NCI-H526 (cell line): Measurements from ENCODE around the gene DPP7.

ENCODE experiments used
- DNase-seq, 2 experiments: peaks; one replicate each; lab custom pipeline; 2025; lab: John Stamatoyannopoulos, UW

DPP7 gene

DNA sequence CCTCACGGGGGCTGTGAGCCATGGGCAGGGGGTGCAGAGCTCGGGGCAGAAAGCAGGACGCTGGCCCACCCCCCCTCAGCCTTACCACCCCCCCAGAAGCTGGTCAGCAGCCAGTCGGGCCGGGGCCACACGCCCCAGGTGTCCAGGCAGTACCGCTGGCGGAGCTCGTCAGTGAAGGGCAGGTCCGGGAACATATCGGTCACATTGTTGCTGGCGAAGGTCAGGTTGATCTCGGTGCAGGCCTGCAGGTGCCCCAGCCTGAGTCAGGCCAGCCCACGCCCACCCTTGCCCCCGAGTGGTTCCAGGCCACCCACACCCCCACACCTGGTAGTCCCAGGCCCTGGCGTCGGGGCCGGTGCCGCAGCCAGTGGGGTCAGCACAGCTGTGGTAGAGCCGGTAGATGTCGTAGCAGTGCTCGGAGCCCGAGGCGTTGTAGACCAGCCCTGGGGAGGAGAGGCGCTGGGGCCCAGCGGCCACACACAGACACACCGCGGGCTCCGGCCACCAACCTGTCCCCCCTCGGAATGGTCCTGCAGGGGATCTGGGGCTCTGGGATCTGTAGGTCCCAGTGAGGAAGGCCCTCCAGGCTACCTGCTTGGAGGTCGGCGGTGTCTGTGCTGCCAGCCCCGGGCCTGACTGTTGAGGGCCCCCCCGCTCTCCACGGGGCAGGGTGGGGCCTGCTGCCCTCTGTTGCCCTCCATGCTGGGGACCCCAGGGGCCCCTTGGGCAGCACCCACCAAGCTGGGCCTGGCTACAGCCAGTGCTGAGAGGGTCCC, 2.6 kb downstream of the DPP7 start:
- no peak for DNase-seq

DNA sequence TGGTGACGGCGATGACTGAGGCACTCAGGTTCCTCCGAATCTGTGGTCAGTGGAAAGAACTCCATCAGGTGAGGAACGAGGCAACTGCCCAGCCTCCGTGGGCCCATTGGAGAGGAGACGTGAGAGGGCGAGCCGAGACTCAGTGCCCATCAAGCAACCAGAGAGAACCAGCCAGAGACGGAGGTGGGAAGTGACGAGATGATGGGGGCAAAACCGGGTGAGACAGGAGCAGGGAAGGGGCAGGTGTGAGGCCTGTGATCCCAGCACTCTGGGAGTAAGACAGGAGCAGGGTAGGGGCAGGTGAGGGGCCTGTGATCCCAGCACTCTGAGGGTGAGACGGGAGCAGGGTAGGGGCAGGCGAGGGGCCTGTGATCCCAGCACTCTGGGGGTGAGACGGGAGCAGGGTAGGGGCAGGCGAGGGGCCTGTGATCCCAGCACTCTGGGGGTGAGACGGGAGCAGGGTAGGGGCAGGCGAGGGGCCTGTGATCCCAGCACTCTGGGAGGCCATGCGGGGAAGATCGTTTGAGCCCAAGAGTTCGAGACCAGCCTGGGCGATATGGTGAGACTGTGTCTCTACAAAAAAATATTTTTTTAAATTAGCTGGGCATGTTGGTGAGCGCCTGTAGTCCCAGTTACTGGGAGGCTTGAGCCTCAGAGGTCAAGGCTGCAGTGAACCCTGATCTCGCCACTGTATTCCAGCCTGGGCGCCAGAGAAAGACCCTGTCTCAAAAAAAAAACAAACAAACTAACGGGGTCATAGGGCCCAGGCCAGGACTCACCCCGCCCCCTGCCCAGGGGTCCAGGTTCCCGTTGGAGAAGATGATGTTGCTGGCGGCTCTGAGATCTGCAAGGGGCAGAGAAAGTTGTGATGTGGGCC, 3.4 kb downstream of the DPP7 start:
- DNase-seq: no peak

DNA sequence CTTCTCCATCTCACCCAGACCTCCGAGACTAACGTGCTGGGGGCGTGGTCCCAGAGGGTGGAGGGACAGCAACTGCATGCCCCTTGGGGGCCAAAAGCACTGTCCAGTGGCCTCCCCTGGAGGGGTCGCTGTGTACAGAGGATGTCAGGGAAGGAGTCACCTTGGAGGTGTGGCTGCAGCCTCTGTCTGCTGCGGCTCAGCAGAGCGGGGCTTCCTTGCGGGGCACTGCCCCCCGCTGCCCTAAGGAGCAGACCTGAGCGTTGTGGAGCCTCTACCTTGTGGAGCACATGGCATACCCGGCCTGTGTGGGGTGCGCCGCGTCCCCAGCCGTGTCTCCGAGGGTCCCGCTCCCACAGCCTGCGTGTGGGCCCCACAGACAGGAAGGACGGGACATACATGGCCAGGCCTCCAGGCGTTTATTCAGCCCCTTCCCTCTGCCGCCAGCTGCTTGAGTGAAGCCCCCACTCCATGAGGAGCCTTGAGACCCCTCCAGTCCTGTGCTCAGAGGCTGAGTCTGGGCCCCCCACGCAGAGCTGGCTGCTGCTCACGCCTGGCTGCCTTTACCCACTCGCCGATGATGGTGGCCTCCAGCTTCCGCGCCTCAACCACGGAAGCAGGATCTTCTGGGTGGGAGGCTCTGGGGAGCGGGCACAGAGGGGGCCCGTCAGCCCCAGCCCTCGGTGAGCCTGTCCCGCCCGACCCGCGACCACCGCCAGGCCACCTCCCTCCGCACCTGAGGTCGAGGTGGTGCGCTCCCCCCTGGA, 4.2 kb downstream of the DPP7 start:
- no peak for DNase-seq

DNA sequence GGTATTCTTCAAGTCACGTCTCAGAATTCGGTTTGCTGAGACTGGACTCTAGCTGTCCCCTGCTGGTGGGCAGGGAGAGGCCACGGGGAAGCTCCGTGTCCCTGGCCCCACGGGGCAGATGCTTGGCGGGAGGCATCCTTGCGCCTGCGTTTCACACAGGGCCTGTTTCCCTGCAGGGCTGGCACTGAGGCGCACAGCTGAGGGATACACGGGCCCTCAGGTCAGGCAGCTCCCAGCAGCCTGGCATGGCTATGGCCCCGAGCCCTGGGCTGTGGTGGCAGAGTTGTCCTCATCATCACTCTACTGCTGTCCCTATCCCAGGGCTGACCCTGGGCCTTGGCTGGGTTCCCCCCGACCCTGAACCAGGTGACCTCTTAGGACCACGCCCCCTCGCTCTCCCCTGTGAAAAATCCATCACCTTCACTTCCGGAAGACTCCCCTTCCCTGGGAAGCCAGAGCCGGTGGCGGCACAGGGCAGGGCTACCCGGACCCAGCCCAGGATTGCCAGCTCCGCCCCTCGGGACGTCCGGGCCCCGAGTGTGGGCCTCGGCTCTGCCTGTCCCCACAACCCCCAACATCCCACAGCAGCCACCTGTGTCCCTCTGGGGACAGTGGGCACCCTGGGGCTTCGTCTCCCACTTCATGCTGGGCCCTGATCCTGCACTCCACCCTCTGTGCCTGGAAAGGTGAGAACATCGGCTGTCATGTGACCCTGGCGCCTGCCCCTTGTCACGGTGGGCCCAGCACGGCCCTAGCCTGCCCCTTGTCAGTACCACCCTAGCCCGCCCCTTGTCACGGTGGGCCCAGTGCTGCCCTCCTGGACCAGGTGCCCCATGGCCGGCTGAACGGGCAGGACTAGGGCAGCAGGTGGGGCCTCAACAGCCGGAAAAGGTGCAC, 5.0 kb downstream of the DPP7 start:
- DNase-seq: no peak

DNA sequence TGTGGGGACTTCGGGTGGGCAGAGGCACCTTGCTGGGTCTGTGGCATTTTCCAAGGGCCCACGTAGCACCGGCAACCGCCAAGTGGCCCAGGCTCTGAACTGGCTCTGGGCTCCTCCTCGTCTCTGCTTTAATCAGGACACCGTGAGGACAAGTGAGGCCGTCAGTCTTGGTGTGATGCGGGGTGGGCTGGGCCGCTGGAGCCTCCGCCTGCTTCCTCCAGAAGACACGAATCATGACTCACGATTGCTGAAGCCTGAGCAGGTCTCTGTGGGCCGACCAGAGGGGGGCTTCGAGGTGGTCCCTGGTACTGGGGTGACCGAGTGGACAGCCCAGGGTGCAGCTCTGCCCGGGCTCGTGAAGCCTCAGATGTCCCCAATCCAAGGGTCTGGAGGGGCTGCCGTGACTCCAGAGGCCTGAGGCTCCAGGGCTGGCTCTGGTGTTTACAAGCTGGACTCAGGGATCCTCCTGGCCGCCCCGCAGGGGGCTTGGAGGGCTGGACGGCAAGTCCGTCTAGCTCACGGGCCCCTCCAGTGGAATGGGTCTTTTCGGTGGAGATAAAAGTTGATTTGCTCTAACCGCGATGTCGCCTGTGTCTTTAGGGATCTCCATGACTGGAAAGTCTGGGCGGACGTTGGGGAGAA, 5.8 kb downstream of the DPP7 start:
- DNase-seq: no peak

DNA sequence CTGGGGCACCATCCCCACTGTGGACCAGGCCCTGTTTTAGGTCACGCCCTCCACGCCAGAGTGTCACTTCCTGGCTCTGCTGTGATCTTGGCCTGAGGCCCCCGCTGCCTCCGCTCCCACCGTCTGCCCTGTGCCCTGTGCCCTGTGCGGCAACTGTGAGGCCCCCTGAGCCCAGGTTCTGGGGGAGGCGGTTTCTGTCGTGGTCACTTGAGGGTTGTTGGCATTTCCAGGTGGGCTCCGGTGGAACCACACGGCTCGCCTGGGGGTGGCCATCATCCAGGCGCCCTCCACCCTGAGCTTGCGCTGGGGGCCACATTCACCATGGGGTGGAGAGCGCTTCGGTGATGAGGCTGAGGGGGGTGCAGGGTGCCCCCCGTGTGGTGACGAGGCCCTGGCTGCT, 6.6 kb downstream of the DPP7 start:
- DNase-seq: no peak

DNA sequence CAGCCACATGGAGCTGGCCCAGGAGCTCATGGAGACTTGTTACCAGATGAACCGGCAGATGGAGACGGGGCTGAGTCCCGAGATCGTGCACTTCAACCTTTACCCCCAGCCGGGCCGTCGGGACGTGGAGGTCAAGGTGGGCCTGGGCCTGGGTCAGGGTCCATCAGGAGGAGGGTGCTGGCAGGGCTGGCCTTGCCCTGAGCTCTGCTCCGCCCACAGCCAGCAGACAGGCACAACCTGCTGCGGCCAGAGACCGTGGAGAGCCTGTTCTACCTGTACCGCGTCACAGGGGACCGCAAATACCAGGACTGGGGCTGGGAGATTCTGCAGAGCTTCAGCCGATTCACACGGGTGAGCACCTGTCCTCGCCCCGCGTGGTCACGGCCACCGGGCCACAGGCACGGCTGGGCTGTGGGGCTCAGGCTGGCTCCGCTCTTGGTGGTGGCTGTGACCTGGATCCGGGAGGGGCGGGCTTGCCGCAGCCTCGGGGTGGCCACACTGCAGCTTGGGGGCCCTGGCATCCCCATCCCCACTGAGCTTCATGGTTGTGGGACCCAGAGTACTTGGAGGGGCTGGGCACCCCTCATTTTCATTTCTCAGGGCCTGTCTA, 7.1 kb downstream of the DPP7 start:
- DNase-seq: no peak

DNA sequence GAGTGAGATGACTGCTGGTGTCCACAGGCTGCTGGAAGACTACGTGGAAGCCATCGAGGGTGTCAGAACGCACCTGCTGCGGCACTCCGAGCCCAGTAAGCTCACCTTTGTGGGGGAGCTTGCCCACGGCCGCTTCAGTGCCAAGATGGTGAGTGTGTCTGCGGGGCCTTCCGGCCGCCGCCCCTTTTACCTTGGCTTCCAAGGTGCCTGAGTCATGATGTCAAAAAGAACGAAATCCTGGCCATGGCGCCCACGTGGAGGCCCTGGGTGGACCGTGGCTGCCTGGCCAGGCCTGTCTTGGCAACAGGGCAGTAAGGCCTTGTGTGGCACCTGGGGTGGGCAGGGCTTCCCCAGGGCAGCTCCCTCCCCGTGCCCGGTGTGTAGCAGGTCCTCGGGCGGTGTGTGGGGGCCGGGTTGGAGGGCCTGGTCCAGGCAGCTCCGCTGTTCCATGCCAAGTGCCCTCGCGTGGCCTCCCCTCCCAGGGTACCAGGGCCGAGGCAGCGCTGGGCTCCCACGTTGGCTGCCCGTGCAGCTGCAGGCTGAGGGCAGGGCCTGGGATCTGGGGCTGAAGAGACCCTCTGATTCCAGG, 7.8 kb downstream of the DPP7 start:
- DNase-seq: no peak

DNA sequence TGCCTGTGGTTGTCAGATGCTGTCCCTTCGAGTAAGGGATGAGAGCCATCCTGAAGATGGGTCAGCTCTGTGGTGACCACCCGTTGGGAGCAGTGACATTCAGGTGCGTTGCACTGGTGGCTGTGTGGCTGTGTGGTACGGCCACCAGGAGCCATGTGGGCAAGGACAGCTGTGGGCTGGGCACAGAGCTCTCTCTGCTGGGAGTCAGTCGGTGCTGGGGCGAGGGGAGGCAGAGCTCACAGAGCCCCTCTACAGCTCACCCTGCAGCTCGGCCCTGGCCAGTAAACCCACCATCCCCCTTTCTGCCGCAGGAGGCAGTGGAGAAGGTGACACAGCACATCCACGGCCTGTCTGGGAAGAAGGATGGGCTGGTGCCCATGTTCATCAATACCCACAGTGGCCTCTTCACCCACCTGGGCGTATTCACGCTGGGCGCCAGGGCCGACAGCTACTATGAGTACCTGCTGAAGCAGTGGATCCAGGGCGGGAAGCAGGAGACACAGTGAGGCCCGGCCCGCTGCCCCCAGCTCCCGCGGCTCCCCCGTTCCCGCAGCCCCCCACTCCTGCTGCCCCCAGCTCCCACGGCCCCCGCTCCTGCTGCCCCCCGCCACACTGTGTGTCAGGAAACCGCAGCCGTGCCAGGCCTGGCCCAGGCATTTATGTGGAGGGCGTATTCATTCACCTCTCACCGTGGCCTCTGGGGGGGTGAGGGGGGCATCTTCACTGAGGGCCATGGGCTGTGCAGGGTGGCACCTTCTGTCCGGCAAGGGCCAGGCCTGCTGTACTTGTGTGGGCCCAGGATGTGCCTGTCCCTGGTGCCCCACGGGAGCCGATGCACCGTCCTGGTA, 8.5 kb downstream of the DPP7 start:
- DNase-seq: no peak

DNA sequence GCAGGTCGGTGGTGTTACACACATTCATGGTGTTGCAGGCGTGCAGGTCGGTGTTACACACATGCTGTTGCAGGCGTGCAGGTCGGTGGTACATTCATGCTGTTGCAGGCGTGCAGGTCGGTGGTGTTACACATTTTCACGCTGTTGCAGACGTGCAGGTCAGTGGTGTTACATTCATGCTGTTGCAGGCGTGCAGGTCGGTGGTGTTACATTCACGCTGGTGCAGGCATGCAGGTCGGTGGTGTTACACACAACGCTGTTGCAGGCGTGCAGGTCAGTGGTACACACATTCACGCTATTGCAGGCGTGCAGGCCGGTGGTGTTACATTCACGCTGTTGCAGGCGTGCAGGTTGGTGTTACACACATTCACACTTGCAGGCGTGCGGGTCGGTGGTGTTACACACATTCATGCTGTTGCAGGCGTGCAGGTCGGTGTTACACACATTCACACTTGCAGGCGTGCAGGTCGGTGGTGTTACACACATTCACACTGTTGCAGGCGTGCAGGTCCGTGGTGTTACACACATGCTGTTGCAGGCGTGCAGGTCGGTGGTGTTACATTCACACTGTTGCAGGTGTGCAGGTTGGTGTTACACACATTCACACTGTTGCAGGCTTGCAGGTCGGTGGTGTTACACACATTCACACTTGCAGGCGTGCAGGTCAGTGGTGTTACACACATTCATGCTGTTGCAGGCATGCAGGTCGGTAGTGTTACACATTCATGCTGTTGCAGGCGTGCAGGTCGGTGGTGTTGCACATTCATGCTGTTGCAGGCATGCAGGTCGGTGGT, 11.1 kb downstream of the DPP7 start:
- no peak for DNase-seq

DNA sequence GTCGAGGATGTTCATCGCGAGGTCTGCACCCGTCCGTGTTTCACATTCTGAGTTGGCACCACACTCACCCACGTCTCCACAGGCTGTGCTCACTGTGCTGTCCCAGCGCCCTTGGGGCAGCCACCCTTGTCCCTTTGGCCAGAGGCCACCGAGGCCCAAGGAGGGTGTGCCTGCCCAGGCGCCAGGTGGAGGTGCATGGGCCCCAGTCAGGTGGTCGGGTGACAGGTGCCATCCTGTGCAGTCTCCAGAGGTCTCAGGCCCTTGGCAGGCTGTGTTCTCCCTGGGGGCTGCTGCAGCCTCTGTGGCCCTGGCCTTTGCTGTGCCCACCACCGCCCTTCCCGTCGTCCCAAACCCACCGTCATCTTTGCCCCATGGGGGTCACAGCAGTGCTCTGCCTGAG, 15.3 kb downstream of the DPP7 start:
- DNase-seq: no peak

DNA sequence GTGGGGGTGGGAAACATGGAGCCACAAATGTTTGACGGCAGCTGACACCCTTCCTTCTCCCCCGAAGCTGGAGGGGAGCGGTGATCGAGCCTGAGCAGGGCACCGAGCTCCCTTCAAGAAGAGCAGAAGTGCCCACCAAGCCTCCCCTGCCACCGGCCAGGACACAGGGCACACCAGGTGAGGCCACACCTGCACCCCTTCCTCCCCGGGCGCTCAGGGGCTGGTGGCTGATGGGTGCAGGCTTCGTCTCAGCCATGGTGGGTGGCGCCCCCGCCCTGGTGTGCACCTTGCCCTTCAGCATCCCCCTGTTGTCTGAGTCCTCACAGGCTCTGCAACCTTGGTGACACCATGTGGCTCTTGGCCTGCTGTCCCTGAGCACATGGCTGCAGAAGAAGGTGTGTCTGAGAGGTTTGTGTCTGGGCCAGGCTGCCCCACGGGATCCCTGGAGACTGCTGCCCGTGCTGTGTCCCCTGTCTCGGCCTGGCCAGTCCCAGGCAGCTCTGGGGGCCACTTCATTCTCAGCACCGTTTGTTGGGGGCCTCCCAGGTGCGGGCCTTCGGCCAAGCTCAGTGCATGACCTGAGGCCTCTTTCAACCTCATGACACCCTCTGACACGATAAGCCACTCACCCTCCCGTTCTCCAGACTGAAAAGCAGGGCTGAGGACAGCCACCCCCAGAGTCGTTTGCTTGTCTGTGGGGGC, 16.6 kb downstream of the DPP7 start:
- no peak for DNase-seq

DNA sequence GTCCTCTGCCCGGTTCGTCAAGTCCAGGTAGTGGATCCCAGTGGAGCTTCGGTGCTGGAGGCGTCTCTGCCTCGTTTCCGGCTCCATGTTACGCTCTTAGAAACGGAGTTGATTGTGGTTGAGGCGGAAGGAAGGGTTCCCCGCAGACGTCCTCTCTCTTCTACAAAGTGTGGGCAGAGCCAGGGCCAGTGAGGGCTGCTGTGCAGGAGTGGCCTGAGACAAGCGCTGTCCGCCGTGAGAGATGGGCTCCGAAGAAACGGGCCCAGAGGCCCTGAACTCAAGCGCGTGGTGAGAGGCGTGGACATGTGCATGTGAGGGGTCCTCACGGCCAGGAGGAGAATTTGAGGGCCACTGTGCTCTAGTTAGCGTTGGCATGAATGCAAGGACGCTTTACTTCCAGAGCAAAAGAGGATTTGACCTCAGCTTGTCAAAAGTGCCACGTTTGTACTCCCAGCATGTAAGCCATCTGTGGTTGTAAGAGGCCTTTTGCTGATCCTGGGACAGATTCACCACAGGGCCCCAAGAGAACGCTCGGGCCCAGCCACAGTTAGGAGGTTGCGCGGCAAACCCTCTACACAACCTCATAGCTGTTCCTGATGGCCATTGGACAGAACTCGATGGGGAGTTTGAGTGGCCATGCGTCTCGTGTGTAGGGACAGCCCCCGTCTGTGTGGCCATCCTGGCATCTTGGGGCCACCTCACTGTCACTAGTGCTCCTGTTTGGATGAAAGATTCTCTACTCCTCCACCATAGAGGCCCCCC, 17.6 kb downstream of the DPP7 start:
- DNase-seq: no peak

DNA sequence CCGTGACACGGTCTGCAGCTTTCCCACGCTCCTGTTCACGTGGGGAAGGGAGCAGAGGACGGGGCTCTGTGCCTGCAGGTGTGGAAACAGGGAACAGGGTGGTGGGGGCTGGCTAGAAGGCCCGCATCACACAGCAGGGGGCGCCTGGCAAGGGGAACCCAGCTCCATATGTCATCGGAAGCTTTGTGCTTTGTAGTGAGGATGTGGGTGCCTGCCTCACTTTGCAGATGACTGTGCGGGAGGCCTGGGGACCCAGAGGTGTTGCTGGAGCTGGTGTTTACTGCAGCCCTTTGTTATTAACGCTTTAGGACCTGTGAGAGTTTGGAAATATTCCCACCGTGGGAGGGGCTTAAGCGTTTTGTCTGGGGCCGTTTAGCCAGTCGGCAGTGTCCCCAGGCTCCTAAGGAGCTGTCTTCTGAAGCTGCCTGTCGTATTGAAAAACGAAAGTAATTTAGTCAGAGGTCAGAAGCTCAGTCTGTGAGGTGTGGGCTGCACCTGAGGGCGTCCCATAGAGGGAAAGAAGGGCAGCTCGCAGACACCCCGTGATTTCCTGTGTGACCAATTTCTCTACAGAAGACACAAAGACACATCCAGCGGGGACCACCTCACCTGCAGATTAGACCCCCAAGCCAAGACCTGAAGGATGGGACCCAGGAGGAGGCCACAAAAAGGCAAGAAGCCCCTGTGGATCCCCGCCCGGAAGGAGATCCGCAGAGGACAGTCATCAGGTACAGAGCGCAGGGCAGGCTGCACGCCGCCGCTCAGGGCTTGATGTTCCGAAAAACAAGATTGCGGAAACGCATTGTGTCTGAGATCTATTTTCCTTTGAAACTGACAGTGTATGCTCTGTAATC, 18.6 kb downstream of the DPP7 start:
- no peak for DNase-seq

DNA sequence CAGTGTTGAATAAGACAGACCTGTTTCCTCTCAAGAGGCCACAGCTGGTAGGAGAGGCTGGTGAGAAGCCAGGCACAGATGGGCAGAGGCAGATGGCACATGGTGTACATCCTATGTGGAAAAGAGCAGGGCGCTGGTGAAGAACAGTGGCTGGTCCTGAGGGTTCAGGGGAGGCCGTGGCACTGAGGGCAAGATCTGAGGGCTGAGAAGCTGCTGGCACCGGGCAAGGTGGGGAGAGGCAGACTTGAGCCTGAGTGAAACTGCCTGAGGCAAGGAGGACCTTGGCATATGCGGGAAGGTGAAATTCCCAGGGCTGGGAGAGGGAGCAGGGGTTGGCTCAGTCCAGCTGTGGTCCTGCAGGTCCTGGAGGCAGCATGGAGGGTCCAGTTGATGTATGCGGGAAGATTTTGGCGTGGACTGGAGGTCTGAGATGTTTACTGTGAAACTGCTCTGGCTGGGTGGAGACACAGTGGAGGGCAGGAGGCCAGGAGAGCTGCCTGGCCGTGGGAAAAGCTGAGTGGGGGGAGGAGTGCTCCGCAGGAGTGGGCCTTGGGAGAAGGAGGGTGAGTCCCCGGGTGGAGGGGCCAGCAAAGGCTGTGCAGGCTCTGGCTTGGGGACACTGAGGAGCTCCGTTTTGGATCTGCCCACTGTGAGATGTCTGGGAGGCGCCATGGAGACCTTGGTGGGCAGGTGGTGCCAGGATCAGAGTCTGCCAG, 25.1 kb downstream of the DPP7 start:
- no peak for DNase-seq
